Astrocyte (in vitro differentiated cells and primary cell): ENCODE results near the gene BICDL1. TPM values are rescaled to one million over a fixed set of nuclear protein-coding genes. Genes with fewer than 3 reads are reported as not detected.

Source experiments
- DNase-seq: peaks from one replicate; pipeline ENCODE4 v3.0.0-alpha.2; 2010; ENCODE audit warnings: low read depth
- FAIRE-seq: peaks from 2 replicates; lab custom pipeline; 2011; peaks lifted over from hg19 to GRCh38; lab: Jason Lieb, UNC
- H2AFZ ChIP-seq: 2 replicates; pipeline ENCODE4 v1.6.0; 2012; ENCODE audit warnings: low read depth, low read length, inconsistent platforms
- H3K27ac ChIP-seq: 2 replicates; pipeline ENCODE4 v1.5.1; 2011; ENCODE audit warnings: low read depth, low read length, inconsistent platforms
- H3K27me3 ChIP-seq: 2 replicates; pipeline ENCODE4 v1.6.0; 2011; ENCODE audit warnings: low read length, inconsistent platforms; ENCODE audit not compliant: insufficient read depth
- H3K36me3 ChIP-seq: 2 replicates; pipeline ENCODE4 v1.5.1; 2011; ENCODE audit warnings: low read length, inconsistent platforms; ENCODE audit not compliant: insufficient read depth
- H3K4me1 ChIP-seq: 2 replicates; pipeline ENCODE4 v1.5.1; 2011; ENCODE audit warnings: low read length, inconsistent platforms; ENCODE audit not compliant: insufficient read depth
- H3K4me2 ChIP-seq: 2 replicates; pipeline ENCODE4 v1.6.0; 2012; ENCODE audit warnings: low read length, inconsistent platforms
- H3K4me3 ChIP-seq: 2 replicates; pipeline ENCODE4 v1.5.1; 2011; ENCODE audit warnings: low read depth, mild to moderate bottlenecking, low read length, inconsistent platforms; ENCODE audit not compliant: insufficient read depth
- H3K79me2 ChIP-seq: 2 replicates; pipeline ENCODE4 v1.6.0; 2012; ENCODE audit warnings: mild to moderate bottlenecking, low read length, inconsistent platforms; ENCODE audit not compliant: insufficient read depth
- H3K9ac ChIP-seq: 2 replicates; pipeline ENCODE4 v1.6.0; 2012; ENCODE audit warnings: mild to moderate bottlenecking, low read length, inconsistent platforms
- H3K9me3 ChIP-seq: 2 replicates; pipeline ENCODE4 v1.5.1; 2012; ENCODE audit warnings: low read depth, mild to moderate bottlenecking, low read length, inconsistent platforms; ENCODE audit not compliant: insufficient read depth
- H4K20me1 ChIP-seq: 2 replicates; pipeline ENCODE4 v1.6.0; 2012; ENCODE audit warnings: low read length, inconsistent platforms; ENCODE audit not compliant: insufficient read depth
- H3K27ac Mint-ChIP-seq: one replicate; pipeline ENCODE4 v1.8.0; 2021; ENCODE audit warnings: mild to moderate bottlenecking, mixed read lengths; ENCODE audit not compliant: unreplicated experiment
- H3K27me3 Mint-ChIP-seq: one replicate; pipeline ENCODE4 v1.8.0; 2021; ENCODE audit warnings: low read depth, mixed read lengths; ENCODE audit not compliant: unreplicated experiment
- H3K36me3 Mint-ChIP-seq: one replicate; pipeline ENCODE4 v1.8.0; 2021; ENCODE audit warnings: low read depth, mixed read lengths; ENCODE audit not compliant: unreplicated experiment
- H3K4me1 Mint-ChIP-seq: one replicate; pipeline ENCODE4 v1.8.0; 2021; ENCODE audit warnings: low read depth, mixed read lengths; ENCODE audit not compliant: unreplicated experiment
- H3K4me3 Mint-ChIP-seq: one replicate; pipeline ENCODE4 v1.8.0; 2021; ENCODE audit warnings: mild to moderate bottlenecking, moderate library complexity, mixed read lengths; ENCODE audit not compliant: unreplicated experiment
- H3K9me3 Mint-ChIP-seq: one replicate; pipeline ENCODE4 v1.8.0; 2021; ENCODE audit warnings: mild to moderate bottlenecking, mixed read lengths; ENCODE audit not compliant: unreplicated experiment
- CTCF ChIP-seq: IDR thresholded peaks from 2 replicates; pipeline ENCODE4 v1.5.1; 2011; ENCODE audit warnings: low read depth, mild to moderate bottlenecking, inconsistent platforms, low read length, moderate library complexity; ENCODE audit not compliant: insufficient read depth
- EZH2 ChIP-seq: IDR thresholded peaks from 2 replicates; pipeline ENCODE4 v1.6.1; 2012; ENCODE audit warnings: mild to moderate bottlenecking, low read length, inconsistent platforms; ENCODE audit not compliant: insufficient read depth
- total RNA-seq: library from RNA; stranded (reverse); gene quantifications from 2 replicates; pipeline ENCODE4 v1.2.1, GENCODE V29; 2021

BICDL1 gene
- total RNA-seq, 1 donor from 2014 or later = 8.8 TPM

GRCh38 chr12:119949594-119949993, 39.4 kb upstream of the BICDL1 start:
- no peak overlapping the region for H3K27ac ChIP-seq
- DNase-seq (no peak), FAIRE-seq (no peak)
- TF ChIP-seq CTCF (no peak), EZH2 (no peak)
- no peak overlapping the region for H3K4me2 ChIP-seq
- no peak overlapping the region for H3K9ac ChIP-seq
- H3K4me1 ChIP-seq = no peaks in the 10 kb centered on the region
- no peak overlapping the region for H3K27ac Mint-ChIP-seq
- H3K9me3 Mint-ChIP-seq = no peaks in the 10 kb centered on the region
- no peak overlapping the region for H3K4me3 ChIP-seq
- H3K4me1 Mint-ChIP-seq = no peaks in the 10 kb centered on the region
- no peak overlapping the region for H2AFZ ChIP-seq
- H3K27me3 ChIP-seq = peaks cover 8% of the 10 kb centered on the region
- peaks cover 2% of the 10 kb centered on the region for H3K36me3 Mint-ChIP-seq
- H3K79me2 ChIP-seq = no peaks in the 10 kb centered on the region
- H3K27me3 Mint-ChIP-seq = peaks cover 7% of the 10 kb centered on the region
- H3K9me3 ChIP-seq = no peaks in the 10 kb centered on the region
- H3K36me3 ChIP-seq = no peaks in the 10 kb centered on the region
- no peak overlapping the region for H3K4me3 Mint-ChIP-seq
- no peaks in the 10 kb centered on the region for H4K20me1 ChIP-seq

DNA sequence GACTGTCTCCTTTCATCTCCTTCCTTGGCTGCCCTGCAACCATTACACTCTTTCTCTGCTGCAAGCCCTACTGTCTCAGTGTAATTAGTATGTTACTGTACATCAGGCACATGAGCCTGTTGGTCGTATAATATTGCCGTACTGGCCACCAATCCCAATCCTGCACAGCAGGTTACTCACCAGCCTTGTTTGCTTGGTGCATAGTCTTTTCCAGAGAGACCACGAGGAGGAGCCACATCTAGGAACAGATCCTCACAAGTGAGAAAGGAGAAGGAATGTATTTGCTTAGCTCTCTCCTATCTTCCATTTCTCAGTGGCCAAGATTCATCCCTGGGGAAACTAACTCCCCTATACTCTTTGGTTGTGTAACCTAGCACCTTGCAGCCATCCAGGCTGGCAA, 33.0 kb upstream of the BICDL1 start:
- H2AFZ ChIP-seq = no peak overlapping the region
- H3K9ac ChIP-seq = no peak overlapping the region
- H3K4me3 ChIP-seq = no peak overlapping the region
- peaks cover 6% of the 10 kb centered on the region for H3K27me3 Mint-ChIP-seq
- H3K4me3 Mint-ChIP-seq = no peak overlapping the region
- no peaks in the 10 kb centered on the region for H3K27me3 ChIP-seq
- H3K9me3 Mint-ChIP-seq = peaks cover 8% of the 10 kb centered on the region
- H3K9me3 ChIP-seq = peaks cover 11% of the 10 kb centered on the region
- FAIRE-seq (no peak), DNase-seq (no peak)
- no peaks in the 10 kb centered on the region for H4K20me1 ChIP-seq
- H3K4me2 ChIP-seq = no peak overlapping the region
- H3K4me1 ChIP-seq = no peaks in the 10 kb centered on the region
- H3K27ac Mint-ChIP-seq = no peak overlapping the region
- no peaks in the 10 kb centered on the region for H3K36me3 Mint-ChIP-seq
- TF ChIP-seq CTCF = no peak
- TF ChIP-seq EZH2 = no peak
- no peak overlapping the region for H3K27ac ChIP-seq
- no peaks in the 10 kb centered on the region for H3K79me2 ChIP-seq
- no peaks in the 10 kb centered on the region for H3K4me1 Mint-ChIP-seq
- no peaks in the 10 kb centered on the region for H3K36me3 ChIP-seq

DNA sequence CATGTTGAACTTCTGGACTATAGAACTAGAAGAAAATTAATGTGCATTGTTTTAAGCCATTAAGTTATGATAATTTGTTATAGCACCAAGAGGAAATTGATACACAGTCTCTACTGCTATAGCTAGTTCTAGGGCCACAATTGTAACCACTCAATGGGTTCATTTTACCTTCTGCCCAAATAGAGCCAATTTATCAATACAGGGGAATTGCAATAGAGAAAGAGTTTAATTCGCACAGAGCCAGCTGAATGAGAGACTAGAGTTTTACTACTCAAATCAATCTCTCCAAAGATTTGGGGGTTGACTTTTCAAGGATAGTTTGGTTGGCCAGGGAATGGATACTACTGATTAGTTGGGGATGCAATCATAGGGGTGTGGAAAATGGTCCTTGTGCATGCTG, 31.9 kb upstream of the BICDL1 start:
- no peak overlapping the region for H2AFZ ChIP-seq
- Mint-ChIP-seq H3K36me3 (no peaks in the 10 kb centered on the region), H3K27ac (no peak overlapping the region), H3K4me1 (no peaks in the 10 kb centered on the region), H3K4me3 (no peak overlapping the region), H3K27me3 (peaks cover 6% of the 10 kb centered on the region), H3K9me3 (peaks cover 8% of the 10 kb centered on the region)
- H3K27me3 ChIP-seq = no peaks in the 10 kb centered on the region
- FAIRE-seq = no peak
- TF ChIP-seq CTCF = no peak
- TF ChIP-seq EZH2 = no peak
- no peaks in the 10 kb centered on the region for H3K4me1 ChIP-seq
- H3K27ac ChIP-seq = no peak overlapping the region
- DNase-seq = no peak
- no peaks in the 10 kb centered on the region for H3K36me3 ChIP-seq
- H3K79me2 ChIP-seq = no peaks in the 10 kb centered on the region
- no peaks in the 10 kb centered on the region for H4K20me1 ChIP-seq
- H3K9ac ChIP-seq = no peak overlapping the region
- no peak overlapping the region for H3K4me3 ChIP-seq
- H3K4me2 ChIP-seq = no peak overlapping the region
- peaks cover 11% of the 10 kb centered on the region for H3K9me3 ChIP-seq
